A549 treated with ZK216348 at 1 μM for 4 hours (cell line): ENCODE measurements around the gene PLGLB1. TPM values are rescaled to one million over a fixed set of nuclear protein-coding genes. Genes with fewer than 3 reads are reported as not detected.

Experiments
- total RNA-seq: library from RNA; stranded (reverse); fragments of 200-300 nt; extraction: Qiagen RNA extraction; gene quantifications from 5 replicates; pipeline ENCODE4 v1.2.3, GENCODE V29; 2022; ENCODE audit warnings: low read depth

The PLGLB1 gene
- total RNA-seq, result 0.59 to 1.5 TPM (median 0.84 TPM) in 4 of 5 replicates, not detected in the other

GRCh38 chr2:87021744-87022143 lies at the start of gene PLGLB1:
PLGLB1 (minus strand) TSS chr2:87021844; CDS start chr2:87021783, 61 bp downstream.

Other genes starting within 250 kb of the PLGLB1 start
- 0.20 to 0.42 TPM (median 0.28 TPM) in 5 replicates for gene CD8A, start 230.9 kb downstream of the PLGLB1 start, total RNA-seq
- not detected in 5 replicates for gene CD8B, start 160.0 kb downstream of the PLGLB1 start, total RNA-seq
- gene RGPD1, start 79.7 kb downstream of the PLGLB1 start, total RNA-seq, result 0.06 to 0.14 TPM (median 0.08 TPM) in 3 of 5 replicates, not detected in the others